HL-60 (cell line): ENCODE data around the gene LRRC4C.

Source experiments
- DNase-seq, 2 experiments: peaks; one replicate each; pipeline ENCODE4 v3.0.0-alpha.2; 2010 to 2020; ENCODE audit warnings: low read depth in 1 of 2, low spot score in 1 of 2
- H3K27ac ChIP-seq: fragments of 250-450 bp; sonication (Bioruptor Pico); replicated peaks from 2 replicates; pipeline ENCODE4 v1.5.1; 2020; ENCODE audit warnings: mild to moderate bottlenecking, moderate library complexity
- H3K27me3 ChIP-seq: fragments of 250-450 bp; sonication (Bioruptor Pico); 2 replicates; pipeline ENCODE4 v1.5.1; 2021; ENCODE audit warnings: mild to moderate bottlenecking, moderate library complexity; ENCODE audit not compliant: insufficient read depth, poor library complexity, severe bottlenecking
- H3K4me3 ChIP-seq: replicated peaks from 2 replicates; pipeline ENCODE4 v1.5.1; 2011; ENCODE audit warnings: mild to moderate bottlenecking, control low read depth, low read length; ENCODE audit not compliant: insufficient read depth
- CTCF ChIP-seq: IDR thresholded peaks from one replicate; pipeline ENCODE4 v1.5.1; 2011; ENCODE audit warnings: low read length, control low read depth, inconsistent platforms; ENCODE audit not compliant: insufficient read depth
- GABPA ChIP-seq: IDR thresholded peaks from 2 replicates; pipeline ENCODE4 v1.6.1; 2012; ENCODE audit warnings: low read depth
- POLR2AphosphoS5 ChIP-seq: IDR thresholded peaks from 2 replicates; pipeline ENCODE4 v1.6.1; 2012; ENCODE audit warnings: low read depth
- REST ChIP-seq: IDR thresholded peaks from 2 replicates; pipeline ENCODE4 v1.6.1; 2012; ENCODE audit warnings: low read depth; ENCODE audit not compliant: insufficient replicate concordance
- SPI1 ChIP-seq: IDR thresholded peaks from 2 replicates; pipeline ENCODE4 v1.6.1; 2012; ENCODE audit warnings: low read depth, mild to moderate bottlenecking, borderline replicate concordance

LRRC4C gene

DNA sequence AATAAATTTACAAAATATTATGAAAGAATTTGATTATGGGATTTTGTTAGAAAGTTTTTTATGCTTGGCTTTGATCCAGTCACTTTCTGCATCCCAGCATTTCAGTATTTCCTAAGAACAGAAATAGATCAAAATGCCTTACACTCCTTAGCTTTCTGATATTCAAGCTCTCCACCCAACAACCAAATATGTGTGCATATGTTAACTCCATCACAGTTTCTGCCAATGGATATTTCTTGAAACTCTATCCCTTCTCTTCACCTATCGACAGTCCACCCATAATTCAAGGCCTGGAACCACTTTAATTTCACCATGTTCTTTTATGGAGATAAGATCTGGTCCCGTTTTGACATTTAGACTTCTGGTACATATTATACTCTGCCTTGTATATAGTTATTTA is 565.0 kb downstream of the LRRC4C start:
- Histone ChIP-seq H3K27ac (no peak overlapping the region), H3K4me3 (no peak overlapping the region), H3K27me3 (no peaks in the 10 kb centered on the region)
- TF ChIP-seq REST: no peak
- TF ChIP-seq SPI1: no peak
- TF ChIP-seq POLR2AphosphoS5: no peak
- no peak for TF ChIP-seq GABPA
- no peak for TF ChIP-seq CTCF
- no peak for DNase-seq

GRCh38 chr11:40885250-40885954 is 574.0 kb downstream of the LRRC4C start:
- TF ChIP-seq POLR2AphosphoS5: no peak
- TF ChIP-seq CTCF: no peak
- TF ChIP-seq REST: no peak
- no peak for TF ChIP-seq SPI1
- no peak for TF ChIP-seq GABPA
- DNase-seq: no peak
- Histone ChIP-seq H3K4me3 (no peak overlapping the region), H3K27me3 (no peaks in the 10 kb centered on the region), H3K27ac (no peak overlapping the region)

DNA sequence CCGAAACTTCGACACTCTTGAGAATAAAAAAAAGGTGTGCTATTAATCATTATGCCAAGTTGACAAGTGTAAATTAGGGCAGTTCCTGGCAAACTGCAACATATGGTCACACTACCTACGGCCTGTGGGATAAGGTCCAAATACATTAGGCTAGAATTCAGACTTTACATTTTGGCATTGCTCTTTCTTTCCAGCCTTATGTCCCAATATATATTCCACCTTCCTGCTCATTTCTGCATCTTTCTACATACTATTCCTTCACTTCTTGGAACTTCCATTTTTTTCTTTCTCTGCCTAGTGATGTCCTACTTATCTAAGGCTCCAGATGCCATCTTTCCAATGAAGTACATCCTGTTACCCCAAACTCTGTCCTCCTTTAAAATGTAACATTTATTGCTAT is 577.2 kb downstream of the LRRC4C start:
- Histone ChIP-seq H3K27me3 (no peaks in the 10 kb centered on the region), H3K4me3 (no peak overlapping the region), H3K27ac (no peak overlapping the region)
- DNase-seq: no peak
- no peak for TF ChIP-seq REST
